GM21515 (cell line): ENCODE data around the gene LGALS16.
"Not testable (repeated sequence)": the region's sequence is repeated elsewhere in the genome, so short reads cannot be mapped to it uniquely, and the experiment has no call there.

Source experiments
- ATAC-seq: cut with Tn5 transposase; IDR thresholded peaks from one replicate; pipeline ENCODE4 v1.9.1; 2021; ENCODE audit not compliant: unreplicated experiment

LGALS16 gene, protein sequence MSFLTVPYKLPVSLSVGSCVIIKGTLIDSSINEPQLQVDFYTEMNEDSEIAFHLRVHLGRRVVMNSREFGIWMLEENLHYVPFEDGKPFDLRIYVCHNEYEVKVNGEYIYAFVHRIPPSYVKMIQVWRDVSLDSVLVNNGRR

DNA sequence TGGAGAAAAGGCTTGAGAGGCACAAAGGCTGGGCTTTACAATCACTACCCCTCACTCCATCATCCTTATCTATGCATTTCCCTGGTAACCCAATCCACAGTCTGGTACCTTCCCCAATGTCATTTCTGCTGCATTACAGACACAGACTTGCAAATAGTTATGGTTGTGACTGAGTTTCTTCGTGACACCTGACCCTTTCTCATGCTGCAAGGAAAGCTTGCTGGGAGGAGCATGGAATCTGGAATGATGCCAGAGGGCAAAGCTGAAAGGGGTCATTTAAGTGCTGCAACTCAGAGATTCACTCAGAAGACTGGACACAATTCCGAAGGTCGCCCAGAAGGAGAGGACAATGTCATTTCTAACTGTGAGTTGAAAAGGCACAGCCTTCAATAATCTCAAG is at the start of gene LGALS16:
Gene LGALS16 (plus strand): TSS at position 301 of the 400 bp plus-strand sequence. CDS start 49 bp downstream, at position 350.
- no peak for ATAC-seq

GRCh38 chr19:39607021-39607420 is 48.7 kb upstream of the LGALS16 start:
- no peak for ATAC-seq

DNA sequence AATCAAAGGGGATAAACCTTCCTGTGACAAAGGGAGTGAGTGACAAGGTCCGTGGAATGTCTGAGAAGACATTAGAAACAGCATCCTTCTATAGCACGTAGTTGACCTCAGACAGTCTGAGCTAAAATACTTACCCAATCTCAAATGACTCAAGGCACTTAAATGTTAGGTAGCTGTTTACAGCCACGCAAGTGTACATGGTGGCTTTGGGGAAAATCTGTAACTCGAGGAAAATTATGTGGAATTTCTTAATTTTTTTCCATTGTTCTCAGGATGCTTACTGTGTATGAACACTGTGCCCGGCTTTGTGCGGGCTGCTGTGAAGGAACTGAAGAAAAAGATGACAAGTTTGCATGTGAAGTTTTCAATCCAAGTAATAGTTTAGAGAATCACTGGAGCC is 48.2 kb upstream of the LGALS16 start:
- ATAC-seq: no peak

DNA sequence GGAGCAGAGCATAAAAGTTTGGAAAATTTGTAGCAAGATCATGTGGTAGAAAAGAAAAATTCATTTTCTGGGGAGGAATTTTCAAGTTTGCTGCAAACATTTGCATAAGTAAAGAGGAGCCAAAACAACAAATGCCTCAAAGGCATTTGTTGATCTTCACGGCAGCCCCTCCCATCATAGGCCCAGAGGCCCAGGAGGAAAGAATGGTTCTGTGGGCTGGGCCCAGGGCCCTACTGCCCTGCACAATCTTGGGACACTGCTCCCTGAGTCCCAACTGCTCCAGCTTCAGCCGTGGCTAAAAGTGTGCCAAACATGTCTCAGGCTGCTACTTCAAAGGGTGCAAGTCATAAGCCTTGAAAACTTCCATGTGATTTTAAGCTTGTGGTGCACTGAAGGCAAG is 42.1 kb upstream of the LGALS16 start:
- ATAC-seq: no peak

DNA sequence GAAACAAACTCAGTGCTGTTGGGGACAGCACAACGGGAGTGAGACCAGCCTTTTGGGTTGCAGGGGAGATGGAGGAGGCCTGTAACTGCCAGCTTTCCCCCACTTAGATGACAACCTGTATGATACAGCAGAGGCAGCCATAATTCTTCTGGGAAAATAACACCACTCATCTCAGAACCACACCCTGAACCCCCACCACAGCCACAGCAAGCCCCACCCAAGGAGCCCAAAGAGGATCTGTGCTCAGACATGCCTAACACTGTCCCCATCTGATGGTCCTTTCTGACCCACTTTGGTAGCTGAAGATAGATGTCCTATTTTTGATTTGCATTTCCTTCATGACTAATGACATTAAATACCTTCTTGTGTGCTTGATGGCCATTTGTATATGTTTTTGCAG is 38.0 kb upstream of the LGALS16 start:
- no peak for ATAC-seq

GRCh38 chr19:39623946-39624345 is 31.8 kb upstream of the LGALS16 start:
- ATAC-seq: no peak

DNA sequence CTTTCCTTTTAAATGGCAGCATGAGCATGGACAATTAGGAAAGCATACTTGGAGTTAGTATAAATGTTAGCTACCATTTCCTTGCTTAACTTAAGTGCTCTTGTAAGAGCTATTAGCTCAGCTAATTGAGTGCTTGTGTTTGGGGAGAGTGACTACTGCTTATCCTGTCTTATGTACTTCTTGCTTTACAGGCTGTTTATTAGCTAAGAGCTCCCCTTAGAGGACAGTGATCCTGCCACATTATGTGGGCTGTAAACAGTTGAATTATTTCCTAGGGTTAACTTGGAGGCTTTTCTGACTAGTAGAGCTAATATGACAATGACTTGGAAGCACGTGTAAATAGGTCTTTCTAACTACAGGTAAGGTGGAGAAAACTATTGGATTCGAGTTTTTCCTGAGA is 28.1 kb upstream of the LGALS16 start:
- ATAC-seq: not testable (repeated sequence)

GRCh38 chr19:39631178-39631577 is 24.5 kb upstream of the LGALS16 start:
- no peak for ATAC-seq

DNA sequence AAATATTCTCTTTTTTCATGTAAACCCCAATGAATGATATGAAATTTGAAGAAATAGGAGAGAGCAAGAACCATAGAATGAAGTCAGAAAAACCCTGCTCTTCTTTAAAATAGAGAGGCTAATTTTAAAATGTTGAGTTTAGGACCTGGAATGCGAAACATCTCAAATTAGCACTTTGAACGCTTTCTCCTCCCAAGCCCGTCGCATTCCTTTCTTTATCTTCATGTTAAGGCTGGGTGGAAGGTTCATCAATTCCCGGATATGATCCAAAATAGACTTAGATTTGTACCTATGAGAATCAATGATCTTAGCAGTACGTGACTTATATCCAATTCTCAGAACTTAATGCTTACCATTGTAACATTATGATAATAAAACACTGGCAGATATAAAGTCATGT is 24.1 kb upstream of the LGALS16 start:
- no peak for ATAC-seq

DNA sequence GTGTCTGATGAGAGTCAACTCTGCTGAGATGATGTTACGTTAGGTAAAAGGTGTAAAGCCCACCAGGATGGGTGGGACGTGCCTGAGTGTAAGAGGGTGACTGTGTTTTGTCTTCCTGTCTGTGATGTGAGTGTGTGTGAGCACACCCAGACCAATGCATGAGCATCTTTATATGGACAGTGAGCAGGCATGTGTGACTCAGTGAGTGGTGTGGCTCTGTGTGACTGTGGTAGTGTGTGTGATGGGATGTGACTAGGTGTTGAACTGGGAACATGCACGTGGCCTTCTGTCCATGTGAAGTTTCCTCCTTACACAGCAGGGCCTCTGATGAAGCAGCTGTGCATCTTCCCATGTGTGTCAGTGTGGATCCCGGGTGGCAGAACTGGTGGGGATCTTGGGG is 17.8 kb upstream of the LGALS16 start:
- no peak for ATAC-seq

- ATAC-seq: no peak
These were observed 13.9 kb upstream of the LGALS16 start for GRCh38 chr19:39641773-39642172.

- no peak for ATAC-seq
These were observed 12.1 kb upstream of the LGALS16 start for GRCh38 chr19:39643591-39643990.

DNA sequence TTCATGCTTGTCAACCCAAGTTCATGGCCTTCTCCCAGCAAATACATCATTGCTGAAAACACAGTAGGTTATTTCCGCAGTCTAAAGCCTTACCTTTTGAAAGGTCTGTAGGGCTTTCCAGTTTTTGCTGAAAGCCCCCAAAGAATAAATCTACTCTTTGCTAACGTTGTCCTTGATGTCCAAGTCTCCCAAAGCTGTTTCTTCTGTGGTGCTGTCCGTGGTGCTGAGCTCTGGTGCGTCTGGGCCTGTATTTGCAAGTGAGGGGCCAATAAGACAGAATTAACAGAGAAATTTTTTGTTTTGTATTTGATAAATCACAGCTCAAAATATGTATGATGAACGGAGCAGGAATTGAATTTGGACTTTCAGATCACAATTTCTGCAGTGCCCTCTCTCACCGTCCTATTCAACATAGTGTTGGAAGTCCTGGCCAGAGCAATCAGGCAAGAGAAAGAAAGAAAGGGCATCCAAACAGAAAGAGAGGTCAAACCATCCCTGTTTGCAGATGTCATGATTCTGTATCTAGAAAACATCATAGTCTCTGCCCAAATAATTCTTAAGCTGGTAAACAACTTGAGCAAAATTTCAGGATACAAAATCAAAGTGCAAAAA is 9.8 kb upstream of the LGALS16 start:
- no peak for ATAC-seq

DNA sequence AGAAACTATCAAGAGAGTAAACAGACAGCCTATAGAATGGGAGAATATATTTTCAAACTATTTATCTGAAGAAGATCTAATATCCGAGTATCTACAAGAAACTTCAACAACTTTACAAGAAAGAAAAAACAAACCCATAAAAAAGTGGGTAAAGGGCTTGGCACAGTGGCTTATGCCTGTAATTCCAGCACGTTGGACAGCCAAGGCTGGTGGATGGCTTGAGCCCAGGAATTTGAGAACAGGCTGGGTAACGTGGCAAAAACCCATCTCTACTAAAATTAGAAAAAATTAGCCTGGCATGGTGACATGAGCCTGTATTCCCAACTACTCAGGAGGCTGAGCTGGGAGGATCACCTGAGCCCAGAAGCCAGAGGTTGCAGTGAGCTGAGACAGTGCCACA is 7.8 kb upstream of the LGALS16 start:
- no peak for ATAC-seq

DNA sequence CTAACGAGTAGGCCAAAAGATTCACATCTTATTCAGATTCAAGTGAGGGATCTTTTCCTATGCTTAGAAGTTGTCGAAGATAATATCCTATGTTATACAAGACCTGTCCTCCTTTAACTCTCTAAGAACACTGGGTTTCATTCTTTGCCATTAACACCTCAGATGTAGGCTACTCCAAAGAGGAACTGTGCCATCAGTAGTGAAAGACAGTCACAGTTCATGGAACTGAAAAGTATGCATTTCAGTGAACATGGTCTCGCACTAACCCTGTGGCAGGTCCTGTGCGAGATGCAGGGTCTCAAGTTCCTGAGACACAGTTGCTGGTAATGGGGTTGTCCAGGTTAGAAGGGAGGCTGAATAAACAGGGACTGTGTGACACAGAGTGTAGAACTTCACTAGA is 4.1 kb downstream of the LGALS16 start:
- ATAC-seq: no peak

GRCh38 chr19:39660661-39661060 is 4.9 kb downstream of the LGALS16 start:
- no peak for ATAC-seq

DNA sequence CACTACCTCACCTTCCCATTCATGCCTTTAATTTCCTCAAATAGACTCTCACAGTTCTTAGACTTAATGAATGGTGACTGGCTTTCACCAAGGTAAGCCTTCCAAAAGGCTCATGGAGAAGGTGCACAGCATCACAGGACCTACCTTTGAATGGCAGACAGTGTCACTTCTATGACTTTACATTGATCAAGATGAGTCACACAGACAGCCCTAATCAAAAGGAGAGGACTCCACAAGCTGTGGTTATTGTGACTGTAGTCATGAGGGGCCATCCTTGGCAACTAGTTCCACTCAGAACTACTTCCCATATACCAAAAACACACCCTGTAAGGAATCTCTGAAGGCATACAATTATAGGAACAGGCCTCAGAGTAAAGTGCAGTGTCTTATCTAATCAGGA is 5.9 kb downstream of the LGALS16 start:
- no peak for ATAC-seq

DNA sequence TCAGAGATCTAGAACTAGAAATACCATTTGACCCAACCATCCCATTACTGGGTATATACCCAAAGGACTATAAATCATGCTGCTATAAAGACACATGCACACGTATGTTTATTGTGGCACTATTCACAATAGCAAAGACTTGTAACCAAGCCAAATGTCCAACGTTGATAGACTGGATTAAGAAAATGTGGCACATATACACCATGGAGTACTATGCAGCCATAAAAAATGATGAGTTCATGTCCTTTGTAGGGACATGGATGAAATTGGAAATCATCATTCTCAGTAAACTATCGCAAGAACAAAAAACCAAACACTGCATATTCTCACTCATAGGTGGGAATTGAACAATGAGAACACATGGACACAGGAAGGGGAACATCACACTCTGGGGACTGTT is 14.1 kb downstream of the LGALS16 start:
- not testable (repeated sequence) for ATAC-seq

DNA sequence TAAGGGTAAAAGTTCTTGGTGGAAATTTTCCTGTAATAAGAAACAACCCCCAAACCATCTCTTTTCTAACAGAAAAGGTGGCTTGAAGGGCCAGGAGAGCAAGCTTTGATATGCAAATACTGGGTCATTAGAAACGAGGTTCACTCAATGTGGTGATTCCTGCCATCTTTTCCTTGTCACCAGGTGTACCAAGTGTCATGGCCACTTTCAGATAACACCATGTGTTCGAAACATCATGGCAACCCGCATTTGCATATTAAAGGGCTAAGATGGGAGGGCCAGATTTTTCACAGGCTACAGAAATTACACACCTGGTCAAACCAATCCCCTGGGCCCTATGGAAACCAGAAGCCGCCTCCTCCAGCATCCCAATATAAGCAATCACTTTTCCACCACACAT is 15.3 kb downstream of the LGALS16 start:
- ATAC-seq: no peak

GRCh38 chr19:39671739-39672363 is 16.1 kb downstream of the LGALS16 start:
- no peak for ATAC-seq

- ATAC-seq: no peak
These were observed 16.8 kb downstream of the LGALS16 start for GRCh38 chr19:39672473-39672872.

GRCh38 chr19:39673862-39674261 is 18.1 kb downstream of the LGALS16 start:
- ATAC-seq: not testable (repeated sequence)

DNA sequence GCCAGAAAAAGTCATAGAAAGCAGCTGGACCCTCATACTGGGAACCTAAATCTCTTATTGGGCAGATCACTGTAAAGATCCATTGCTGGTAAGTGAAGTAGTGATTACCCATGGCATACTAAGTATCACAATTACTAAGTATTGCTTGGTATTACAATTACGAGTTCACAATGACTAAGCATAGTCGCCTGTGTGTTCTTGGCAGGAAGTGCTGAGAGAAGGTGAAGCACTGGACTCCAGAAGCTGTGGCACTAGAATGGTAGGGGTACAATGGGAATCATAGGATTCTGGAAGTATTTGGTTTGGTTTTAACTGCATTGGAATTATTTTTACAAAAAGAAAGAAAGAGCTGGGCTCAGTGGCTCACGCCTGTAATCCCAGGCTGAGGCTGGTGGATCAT is 20.3 kb downstream of the LGALS16 start:
- no peak for ATAC-seq
